SK-MEL-5 (cell line): ENCODE measurements around the gene GZMM. TPM values are rescaled to one million over a fixed set of nuclear protein-coding genes. Genes with fewer than 3 reads are reported as not detected.
"Not testable (repeated sequence)": the region's sequence is repeated elsewhere in the genome, so short reads cannot be mapped to it uniquely, and the experiment has no call there.

Source experiments
- DNase-seq: peaks from one replicate; pipeline ENCODE4 v3.0.0-alpha.2; 2016; ENCODE audit warnings: low read depth, low spot score
- in situ Hi-C: cut with HindIII; loops from 2 replicates; pipeline ENCODE4 v1.10.0; 2016; ENCODE audit warnings: low sequenced_read_pairs, high pct_unique_total_duplicates, low pct_unique_long_range_greater_than_20kb
- total RNA-seq: library from RNA; depleted of rRNA; stranded (reverse); fragments of >200 nt; shearing (Covaris generic); gene quantifications from 2 replicates; pipeline ENCODE4 v1.2.3, GENCODE V29; 2014

Gene GZMM
- total RNA-seq, 1 experiment from 2014 or later: 0.21 TPM

DNA sequence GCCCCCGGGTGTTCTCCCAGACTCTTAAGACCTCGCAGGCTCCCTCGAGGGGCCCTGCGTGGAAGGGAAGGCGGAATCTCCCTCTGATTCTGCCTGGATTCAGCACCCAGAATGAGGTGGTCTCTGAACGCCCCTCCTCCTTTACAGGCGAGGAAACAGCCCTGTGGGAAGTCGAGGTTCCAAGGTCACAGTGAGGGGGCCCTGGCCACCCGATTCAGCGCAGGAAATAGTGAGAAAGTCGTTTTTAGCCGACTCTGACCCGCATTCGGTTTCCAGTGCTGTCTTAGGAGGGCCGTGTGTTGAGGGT lies 29.6 kb downstream of the GZMM start:
- DNase-seq: no peak
- in situ Hi-C loops: no loop called here

DNA sequence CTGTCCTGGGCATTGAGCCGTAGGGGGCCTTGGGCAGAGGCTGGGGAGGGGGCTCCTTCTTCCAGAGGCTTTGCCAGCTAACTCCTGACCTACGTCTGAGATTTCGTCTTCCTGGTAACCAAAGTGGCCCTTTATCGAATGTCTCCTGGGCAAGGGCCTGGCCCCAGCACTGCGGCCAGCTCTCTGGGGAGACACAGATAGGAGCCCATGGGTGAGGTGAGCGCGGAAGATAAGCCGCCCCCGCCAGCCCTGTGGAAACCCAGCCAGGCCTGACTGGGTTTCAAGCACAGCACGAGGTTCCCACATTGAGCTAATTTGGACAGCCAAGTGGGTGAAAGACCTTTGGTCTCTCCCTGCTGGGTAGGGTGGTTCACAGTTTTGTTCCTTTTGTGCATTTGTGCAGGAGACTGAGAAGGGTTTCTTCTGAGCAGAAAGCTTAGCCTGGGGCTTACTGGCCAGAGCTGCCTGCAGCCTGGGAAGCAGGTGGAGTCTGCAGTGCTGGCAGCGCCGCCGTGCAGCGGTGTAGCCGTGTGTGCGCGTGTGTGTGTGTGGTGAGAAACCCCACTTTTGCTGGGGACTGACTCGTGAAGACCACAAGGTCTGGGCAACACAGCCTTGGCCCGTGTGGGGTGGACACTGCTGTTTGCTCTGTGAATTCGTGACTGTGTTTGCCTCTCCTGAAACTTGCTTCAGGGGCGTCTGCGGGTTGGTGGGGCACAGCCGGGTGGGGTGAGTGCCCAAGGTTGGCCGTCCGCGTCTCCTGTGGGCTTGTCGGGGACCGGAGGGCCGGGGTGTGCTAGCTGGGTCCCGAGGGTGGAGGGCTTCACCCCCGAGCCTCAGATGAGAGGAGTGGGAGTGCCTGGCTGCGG lies 31.0 kb downstream of the GZMM start:
- in situ Hi-C loops: no loop called here
- peak; percentile 36 for DNase-seq

DNA sequence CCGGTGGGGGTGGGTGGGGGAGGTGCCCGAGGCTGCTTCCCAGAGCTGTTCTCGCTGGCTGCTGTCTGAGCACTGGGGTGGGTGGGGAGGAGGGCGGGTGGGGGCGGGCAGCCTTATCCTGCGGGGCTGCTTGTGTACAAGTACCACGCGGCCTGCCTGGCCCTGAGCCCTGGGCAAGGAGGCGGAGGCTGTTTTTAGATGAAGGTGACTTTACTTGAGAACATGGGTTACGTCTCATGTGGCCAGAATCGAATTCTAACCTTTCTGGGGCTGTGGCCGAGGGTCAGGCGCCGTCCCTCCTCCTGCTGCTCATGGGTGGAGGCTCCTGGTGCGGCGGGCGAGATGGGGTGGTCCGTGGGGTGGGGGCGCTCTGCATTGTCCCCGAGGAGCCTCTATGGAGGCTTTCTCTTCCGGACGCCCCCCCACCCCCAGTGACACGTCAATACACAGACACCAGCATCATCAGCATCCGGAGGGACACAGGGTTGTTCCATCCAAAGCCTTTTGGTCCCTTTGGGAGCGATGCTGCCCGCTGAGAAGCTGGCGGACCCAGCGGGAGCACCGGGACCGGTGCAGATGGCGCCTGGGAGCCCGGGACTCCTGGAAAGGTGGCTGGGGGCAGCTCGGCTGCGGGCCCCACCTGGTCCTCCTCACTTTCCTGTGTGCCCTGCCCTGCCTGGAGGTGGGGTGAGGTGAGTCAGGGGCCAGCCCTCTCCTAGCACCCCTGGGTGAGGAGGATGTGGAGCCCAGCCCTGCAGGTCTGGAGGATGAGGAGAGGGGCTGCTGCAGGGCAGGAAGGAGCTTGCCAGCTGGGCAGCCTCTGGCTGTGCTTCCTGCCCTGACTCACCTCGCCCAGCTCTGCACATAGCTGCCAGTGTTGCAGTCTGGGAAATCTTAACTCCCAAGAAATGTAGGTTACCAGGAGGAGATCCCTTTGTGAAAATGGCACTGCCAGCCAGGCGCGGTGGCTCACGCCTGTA lies 32.0 kb downstream of the GZMM start:
- in situ Hi-C loops: no loop called here
- no peak for DNase-seq

DNA sequence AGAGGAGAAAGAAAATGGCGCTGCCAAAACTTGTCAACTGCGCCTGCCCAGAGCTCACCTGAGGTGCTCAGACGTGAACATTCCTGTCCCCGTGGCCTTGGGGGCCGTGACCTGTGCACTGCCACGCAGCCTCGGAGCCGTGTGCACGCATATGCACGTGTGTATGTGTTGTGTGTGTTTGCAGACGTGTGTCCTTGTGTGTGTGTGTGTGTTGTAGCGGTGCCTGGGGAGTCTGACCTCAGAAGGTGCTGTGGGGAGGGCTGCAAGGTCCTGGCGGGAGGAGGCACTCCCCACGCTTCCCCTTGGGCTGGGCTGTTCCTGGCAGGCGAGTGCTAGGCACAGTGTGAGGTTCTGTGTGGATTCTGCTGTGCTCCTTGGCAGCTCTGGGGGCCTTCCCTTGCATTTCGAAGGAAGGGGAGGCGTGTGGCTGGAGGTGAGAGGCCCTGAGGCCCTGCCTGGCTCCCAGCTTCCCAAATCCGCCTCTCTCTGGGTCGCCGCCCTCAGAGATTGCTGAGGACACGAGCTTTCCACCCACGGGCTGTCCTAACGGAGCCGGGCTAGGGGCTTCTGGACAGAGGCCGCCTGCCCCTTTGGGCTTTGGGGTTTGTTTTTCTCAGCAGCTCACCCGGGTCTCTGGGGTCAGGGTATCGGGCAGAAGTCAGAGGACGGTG lies 33.0 kb downstream of the GZMM start:
- in situ Hi-C loops: no loop called here

DNA sequence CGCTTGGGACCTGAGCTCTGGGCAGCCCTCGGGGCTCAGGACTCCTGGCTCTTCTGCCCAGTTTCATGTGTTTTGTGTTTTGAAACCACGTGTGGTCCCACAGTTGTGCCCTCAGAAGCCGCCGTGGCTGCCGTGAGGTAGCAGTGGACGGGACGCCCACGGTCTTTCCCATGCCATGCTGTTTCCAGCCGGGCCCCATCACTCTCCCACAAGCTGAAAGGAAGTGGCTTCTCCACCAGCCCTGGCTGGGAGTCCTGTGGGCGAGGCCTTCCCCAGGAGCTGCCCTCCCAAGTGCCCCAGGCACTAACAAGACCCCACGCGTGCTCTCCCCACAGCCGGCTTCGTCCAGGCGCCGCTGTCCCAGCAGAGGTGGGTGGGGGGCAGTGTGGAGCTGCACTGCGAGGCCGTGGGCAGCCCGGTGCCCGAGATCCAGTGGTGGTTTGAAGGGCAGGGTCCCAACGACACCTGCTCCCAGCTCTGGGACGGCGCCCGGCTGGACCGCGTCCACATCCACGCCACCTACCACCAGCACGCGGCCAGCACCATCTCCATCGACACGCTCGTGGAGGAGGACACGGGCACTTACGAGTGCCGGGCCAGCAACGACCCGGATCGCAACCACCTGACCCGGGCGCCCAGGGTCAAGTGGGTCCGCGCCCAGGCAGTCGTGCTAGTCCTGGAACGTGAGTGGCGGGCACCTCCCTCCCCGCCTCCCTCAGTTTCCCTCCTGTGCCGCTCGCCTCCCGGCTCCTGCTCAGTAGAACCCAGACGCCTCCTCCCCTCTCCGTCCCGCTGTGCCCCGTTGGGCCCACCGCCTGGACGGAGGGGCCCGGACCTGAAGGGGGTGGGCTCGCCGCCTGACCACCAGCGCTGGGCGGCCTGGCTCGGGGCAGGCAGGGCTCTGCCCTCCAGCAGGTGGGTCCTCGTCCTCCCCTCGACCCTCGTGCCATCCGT lies 33.9 kb downstream of the GZMM start:
- no peak for DNase-seq
- in situ Hi-C loops: no loop called here

More for the DNA sequence above, 33.0 kb downstream of the GZMM start:
- no peak for DNase-seq

DNA sequence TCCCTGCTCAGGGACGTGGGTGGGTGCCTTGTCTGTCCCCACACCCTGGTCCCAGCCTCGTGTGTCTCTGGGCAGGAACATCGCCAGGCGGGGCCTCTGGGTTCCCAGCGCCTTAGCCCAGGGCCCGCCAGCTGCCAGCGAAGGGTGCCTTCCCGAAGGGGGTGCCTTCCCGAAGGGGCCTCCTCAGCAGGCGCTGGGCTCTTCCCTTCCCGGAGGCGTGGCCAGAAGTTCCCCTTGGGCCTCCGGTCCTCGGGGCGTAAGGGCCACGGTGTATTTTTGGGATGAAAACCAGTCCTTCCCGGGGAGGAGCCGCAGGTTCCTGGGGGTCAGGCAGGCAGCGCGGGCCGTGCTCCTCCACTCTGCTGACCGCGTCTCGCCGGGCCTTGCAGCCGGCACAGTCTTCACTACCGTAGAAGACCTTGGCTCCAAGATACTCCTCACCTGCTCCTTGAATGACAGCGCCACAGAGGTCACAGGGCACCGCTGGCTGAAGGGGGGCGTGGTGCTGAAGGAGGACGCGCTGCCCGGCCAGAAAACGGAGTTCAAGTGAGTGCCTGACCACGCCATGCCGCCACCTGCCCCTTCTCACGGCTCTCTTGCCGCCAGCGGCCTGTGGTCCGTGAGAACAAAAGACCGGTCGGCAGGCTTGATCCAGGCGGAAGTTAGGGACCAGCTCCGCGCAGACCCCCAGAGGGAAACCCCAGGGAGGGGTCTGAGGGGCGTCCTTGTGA lies 35.4 kb downstream of the GZMM start:
- in situ Hi-C loops: no loop called here
- no peak for DNase-seq

DNA sequence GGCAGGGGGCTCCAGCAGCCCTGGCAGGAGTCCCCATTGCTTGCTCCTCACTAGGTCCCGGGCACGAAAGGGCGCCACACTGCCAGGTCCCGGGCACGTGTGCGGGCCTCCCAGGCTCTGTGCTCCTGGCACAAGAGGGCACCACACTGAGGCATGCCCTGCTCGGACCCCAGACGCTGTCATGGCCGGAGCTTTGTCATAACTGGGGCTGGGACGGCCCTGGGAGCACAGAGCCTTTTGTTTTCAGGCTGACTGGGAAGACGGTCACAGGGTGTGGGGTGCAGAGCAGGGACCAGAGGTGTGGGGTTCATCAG lies 35.9 kb downstream of the GZMM start:
- in situ Hi-C loops: no loop called here
- no peak for DNase-seq

DNA sequence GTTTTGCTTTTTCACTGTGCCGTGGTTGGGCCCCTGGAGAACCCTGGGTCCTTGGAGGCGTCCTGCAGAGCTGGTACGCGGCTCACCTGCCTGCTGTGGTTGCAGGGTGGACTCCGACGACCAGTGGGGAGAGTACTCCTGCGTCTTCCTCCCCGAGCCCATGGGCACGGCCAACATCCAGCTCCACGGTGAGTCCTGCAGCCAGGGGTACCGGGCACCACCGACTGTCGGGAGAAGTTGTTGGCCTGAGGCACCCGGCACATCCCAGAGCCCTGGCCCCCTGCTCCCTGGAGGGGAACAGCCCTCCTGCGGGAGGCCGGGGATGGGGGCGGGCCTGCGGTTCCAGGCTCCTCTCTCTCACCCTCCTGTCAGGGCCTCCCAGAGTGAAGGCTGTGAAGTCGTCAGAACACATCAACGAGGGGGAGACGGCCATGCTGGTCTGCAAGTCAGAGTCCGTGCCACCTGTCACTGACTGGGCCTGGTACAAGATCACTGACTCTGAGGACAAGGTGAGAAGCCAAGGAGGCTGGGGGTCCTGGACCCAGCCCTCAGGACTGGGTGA lies 36.5 kb downstream of the GZMM start:
- in situ Hi-C loops: no loop called here
- DNase-seq: no peak

DNA sequence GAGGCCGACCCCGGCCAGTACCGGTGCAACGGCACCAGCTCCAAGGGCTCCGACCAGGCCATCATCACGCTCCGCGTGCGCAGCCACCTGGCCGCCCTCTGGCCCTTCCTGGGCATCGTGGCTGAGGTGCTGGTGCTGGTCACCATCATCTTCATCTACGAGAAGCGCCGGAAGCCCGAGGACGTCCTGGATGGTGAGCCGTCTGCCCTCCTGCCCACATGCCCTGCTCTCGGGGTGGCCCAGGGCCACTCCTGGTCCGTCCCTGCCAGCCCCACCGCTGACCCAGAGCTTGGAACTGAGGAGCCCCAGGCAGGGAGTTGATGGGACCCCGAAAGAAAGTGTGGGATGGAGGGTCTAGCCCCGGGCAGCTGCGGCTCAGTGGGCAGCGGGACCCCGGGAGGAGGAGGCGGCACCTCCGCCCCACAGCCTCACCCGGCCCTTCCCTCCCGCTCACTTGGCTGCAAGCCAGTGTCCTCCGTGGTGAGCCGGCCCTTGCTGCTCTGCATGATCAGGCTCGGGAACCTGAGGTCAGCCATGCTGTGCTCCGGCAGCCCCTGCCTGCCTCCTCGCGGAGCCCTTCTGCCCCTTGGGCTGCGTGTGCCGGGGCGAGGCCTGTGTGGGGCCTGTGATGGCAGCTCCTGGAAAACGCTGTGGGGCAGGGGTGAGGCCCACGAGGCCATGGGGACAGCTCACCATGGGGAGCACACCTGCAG lies 37.7 kb downstream of the GZMM start:
- in situ Hi-C loops: no loop called here

DNA sequence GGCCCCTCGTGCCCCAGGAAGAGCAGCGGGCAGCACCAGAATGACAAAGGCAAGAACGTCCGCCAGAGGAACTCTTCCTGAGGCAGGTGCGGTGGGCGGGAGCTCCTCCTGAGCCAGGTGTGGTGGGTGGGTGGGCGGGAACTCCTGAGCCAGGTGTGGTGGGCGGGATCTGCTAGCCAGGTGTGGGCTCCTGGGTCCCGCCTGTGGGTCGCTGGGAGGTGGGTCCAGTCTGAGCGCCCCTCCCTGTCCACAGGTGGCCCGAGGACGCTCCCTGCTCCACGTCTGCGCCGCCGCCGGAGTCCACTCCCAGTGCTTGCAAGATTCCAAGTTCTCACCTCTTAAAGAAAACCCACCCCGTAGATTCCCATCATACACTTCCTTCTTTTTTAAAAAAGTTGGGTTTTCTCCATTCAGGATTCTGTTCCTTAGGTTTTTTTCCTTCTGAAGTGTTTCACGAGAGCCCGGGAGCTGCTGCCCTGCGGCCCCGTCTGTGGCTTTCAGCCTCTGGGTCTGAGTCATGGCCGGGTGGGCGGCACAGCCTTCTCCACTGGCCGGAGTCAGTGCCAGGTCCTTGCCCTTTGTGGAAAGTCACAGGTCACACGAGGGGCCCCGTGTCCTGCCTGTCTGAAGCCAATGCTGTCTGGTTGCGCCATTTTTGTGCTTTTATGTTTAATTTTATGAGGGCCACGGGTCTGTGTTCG lies 38.8 kb downstream of the GZMM start:
- no peak for DNase-seq
- in situ Hi-C loops: no loop called here

More for the DNA sequence above, 37.7 kb downstream of the GZMM start:
- no peak for DNase-seq

DNA sequence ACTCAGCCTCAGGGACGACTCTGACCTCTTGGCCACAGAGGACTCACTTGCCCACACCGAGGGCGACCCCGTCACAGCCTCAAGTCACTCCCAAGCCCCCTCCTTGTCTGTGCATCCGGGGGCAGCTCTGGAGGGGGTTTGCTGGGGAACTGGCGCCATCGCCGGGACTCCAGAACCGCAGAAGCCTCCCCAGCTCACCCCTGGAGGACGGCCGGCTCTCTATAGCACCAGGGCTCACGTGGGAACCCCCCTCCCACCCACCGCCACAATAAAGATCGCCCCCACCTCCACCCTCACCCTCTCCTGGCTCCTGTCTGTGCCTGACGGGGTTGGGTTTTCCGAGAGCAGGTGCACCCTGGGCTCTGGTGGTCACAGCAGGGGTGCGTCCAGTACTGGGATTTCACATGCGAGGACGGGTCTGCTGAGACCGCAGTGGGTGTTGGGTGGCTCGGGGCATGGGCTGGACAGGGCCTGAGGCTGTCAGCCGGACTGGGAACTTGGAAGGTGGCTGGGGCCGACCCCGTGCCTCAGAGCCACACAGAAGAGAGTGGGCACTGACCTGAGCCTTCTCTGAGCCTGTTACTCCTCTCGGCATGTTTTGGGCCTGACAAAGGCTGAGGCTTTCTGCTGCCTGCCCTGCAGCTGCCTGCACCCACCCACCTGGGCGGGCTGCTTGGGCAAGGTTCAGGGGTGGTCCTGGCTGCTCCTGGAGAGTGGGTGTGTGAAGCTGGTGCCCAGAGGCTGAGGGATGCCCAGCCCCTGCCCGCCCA lies 39.5 kb downstream of the GZMM start:
- no peak for DNase-seq
- in situ Hi-C loops: no loop called here

DNA sequence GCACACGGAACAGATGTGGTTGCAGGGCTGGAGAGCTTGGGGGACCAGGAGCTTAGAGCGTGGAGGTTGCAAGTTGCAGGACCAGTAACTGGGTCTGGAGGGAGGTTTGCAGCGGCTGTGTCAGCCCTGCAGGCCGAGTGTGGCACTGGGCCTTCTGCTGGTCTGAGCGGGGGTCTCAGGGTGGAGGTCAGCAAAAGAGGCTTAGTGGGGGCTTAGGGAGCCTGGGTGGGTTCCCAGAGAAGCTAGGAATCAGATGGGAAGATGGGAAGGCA lies 40.1 kb downstream of the GZMM start:
- in situ Hi-C loops: no loop called here
- no peak for DNase-seq

DNA sequence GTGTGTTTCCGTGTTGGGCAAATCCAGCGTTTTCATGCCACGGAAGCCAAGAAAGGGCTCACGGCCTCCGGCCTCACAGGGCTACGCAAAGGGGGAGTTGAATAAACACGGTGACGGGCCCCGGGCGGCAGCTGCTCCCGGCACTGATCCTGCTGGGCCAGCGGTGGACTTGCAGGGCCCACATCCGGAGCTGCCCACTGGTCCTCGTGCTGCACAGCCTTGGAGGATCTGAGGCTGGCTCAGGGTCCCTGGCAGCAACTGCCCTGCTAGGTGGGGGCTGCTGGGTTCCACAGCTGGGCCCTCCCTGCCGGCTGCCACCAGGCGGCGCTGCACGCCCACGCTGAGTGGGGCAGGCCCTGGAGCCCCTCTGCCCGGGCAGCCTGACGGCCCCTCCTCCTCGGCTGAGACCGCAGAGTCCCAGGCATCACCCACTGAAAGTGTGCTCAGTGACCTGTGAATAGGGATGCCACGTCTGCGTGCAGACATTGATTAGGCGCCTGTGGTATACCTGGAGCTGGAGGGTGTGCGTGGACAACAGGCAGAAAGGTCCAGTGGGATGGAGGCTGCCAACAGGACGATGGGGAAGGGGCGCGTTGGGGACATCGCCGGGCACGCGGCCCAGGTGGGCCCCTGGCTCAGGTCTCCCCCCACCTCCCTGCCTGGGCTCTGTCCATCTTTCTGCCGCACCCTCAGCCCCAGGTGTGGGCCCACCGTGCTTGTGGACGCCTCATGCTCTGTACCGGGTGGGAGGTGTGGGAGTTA lies 40.6 kb downstream of the GZMM start:
- in situ Hi-C loops: no loop called here
- peak; percentile 53 for DNase-seq

DNA sequence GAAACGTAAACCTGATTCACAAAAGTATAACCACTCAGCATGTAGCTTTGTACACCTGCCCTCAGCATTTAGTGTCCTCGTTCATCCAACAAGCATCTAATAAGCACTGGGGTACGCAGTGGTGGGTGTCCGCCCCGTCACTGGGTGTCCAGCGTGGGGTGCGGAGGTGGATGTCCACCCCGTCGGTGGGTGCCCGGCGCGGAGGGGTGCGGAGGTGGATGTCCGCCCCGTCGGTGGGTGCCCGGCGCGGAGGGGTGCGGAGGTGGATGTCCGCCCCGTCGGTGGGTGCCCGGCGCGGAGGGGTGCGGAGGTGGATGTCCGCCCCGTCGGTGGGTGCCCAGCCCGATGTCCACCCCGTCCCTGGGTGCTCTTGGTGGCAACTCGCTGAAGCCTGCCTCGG lies 41.3 kb downstream of the GZMM start:
- in situ Hi-C loops, DNase-seq: not testable (repeated sequence)
